IMR-90 (cell line): ENCODE measurements around the gene FUT7. TPM values are rescaled to one million over a fixed set of nuclear protein-coding genes. Genes with fewer than 3 reads are reported as not detected.

Source experiments
- ATAC-seq: fragments of 200-7000 bp; cut with Tn5 transposase; 2 replicates; pipeline ENCODE4 v1.9.1; 2020; ENCODE audit warnings: low read depth, mild to moderate bottlenecking, moderate library complexity
- BruUV-seq: library from RNA; stranded (reverse); fragments of 400-500 nt; replicated peaks from 2 replicates; lab custom pipeline; 2021; lab: Mats Ljungman, UMichigan
- CTCF ChIA-PET: fragments of 300-600 bp; formaldehyde crosslinking; extraction: SDS; loops from one replicate; lab custom pipeline; 2021; ENCODE audit warnings: antibody characterized with exemption; lab: Yijun Ruan, JAX
- POLR2A ChIA-PET: fragments of 300-600 bp; sonication (Branson Sonifier 250); formaldehyde crosslinking; loops from one replicate; lab custom pipeline; 2022; ENCODE audit warnings: antibody characterized with exemption; ENCODE audit not compliant: unreplicated experiment; lab: Charles Lee
- DNase-seq: peaks from one replicate; pipeline ENCODE4 v3.0.0; 2013
- H2AFZ ChIP-seq: replicated peaks from 2 replicates; pipeline ENCODE3; 2013; ENCODE audit warnings: low read length, mild to moderate bottlenecking; ENCODE audit not compliant: poor library complexity
- H2AK5ac ChIP-seq: 2 replicates; pipeline ENCODE4 v1.6.1; 2013; ENCODE audit warnings: low read depth, low read length, inconsistent platforms
- H2AK9ac ChIP-seq: replicated peaks from 2 replicates; pipeline ENCODE3; 2013; ENCODE audit warnings: mild to moderate bottlenecking, low read depth, low read length, moderate library complexity; ENCODE audit not compliant: poor library complexity
- H2BK120ac ChIP-seq: 2 replicates; pipeline ENCODE4 v1.6.1; 2013; ENCODE audit warnings: low read depth, low read length, inconsistent platforms
- H2BK15ac ChIP-seq: 3 replicates; pipeline ENCODE4 v1.6.1; 2013; ENCODE audit warnings: low read depth, low read length, inconsistent platforms
- H2BK20ac ChIP-seq: 2 replicates; pipeline ENCODE4 v1.6.1; 2013; ENCODE audit warnings: low read depth, mild to moderate bottlenecking, inconsistent platforms, low read length, moderate library complexity
- H2BK5ac ChIP-seq: 2 replicates; pipeline ENCODE4 v1.6.1; 2013; ENCODE audit warnings: mild to moderate bottlenecking, low read depth, low read length, inconsistent platforms; ENCODE audit not compliant: poor library complexity, severe bottlenecking
- H3K14ac ChIP-seq: replicated peaks from 2 replicates; pipeline ENCODE4 v1.6.1; 2013; ENCODE audit warnings: low read depth, low read length, inconsistent platforms
- H3K18ac ChIP-seq: 2 replicates; pipeline ENCODE4 v1.6.1; 2013; ENCODE audit warnings: low read depth, low read length, control low read depth
- H3K23ac ChIP-seq: 2 replicates; pipeline ENCODE4 v1.6.1; 2013; ENCODE audit warnings: low read depth, low read length, inconsistent platforms
- H3K27ac ChIP-seq: 2 replicates; pipeline ENCODE4 v1.5.1; 2013; ENCODE audit warnings: mild to moderate bottlenecking, control low read depth, low read length; ENCODE audit not compliant: insufficient read depth
- H3K27me3 ChIP-seq: 2 replicates; pipeline ENCODE4 v1.6.1; 2013; ENCODE audit warnings: low read length; ENCODE audit not compliant: control insufficient read depth, insufficient read depth
- H3K36me3 ChIP-seq: 2 replicates; pipeline ENCODE4 v1.6.1; 2013; ENCODE audit warnings: low read length, mixed read lengths; ENCODE audit not compliant: control insufficient read depth, insufficient read depth
- H3K4ac ChIP-seq: 2 replicates; pipeline ENCODE4 v1.6.1; 2013; ENCODE audit warnings: low read depth, low read length, inconsistent platforms
- H3K4me1 ChIP-seq: 2 replicates; pipeline ENCODE4 v1.6.1; 2013; ENCODE audit warnings: low read length, mixed read lengths; ENCODE audit not compliant: control insufficient read depth, insufficient read depth
- H3K4me2 ChIP-seq: 2 replicates; pipeline ENCODE4 v1.6.1; 2013; ENCODE audit warnings: low read depth, mild to moderate bottlenecking, control low read depth, low read length, moderate library complexity
- H3K4me3 ChIP-seq: 2 replicates; pipeline ENCODE4 v1.5.1; 2013; ENCODE audit warnings: low read depth, mild to moderate bottlenecking, control low read depth, low read length, moderate library complexity; ENCODE audit not compliant: insufficient read depth
- H3K56ac ChIP-seq: 2 replicates; pipeline ENCODE4 v1.6.1; 2013; ENCODE audit warnings: low read length, inconsistent platforms; ENCODE audit not compliant: insufficient read depth; ENCODE audit errors: extremely low read depth
- H3K79me1 ChIP-seq, 2 experiments: 2 replicates each; pipeline ENCODE4 v1.6.1; 2013; ENCODE audit warnings: low read length in 2 of 2, inconsistent platforms in 1 of 2, low read depth in 1 of 2
- H3K9ac ChIP-seq: 2 replicates; pipeline ENCODE4 v1.6.1; 2013; ENCODE audit warnings: low read depth, low read length, control low read depth
- H3K9me1 ChIP-seq: 2 replicates; pipeline ENCODE4 v1.6.1; 2013; ENCODE audit warnings: low read length, inconsistent platforms; ENCODE audit not compliant: insufficient read depth
- H3K9me3 ChIP-seq: 2 replicates; pipeline ENCODE4 v1.6.1; 2013; ENCODE audit warnings: low read length; ENCODE audit not compliant: control insufficient read depth, insufficient read depth
- H4K20me1 ChIP-seq: 2 replicates; pipeline ENCODE4 v1.6.1; 2013; ENCODE audit warnings: low read length, inconsistent platforms; ENCODE audit not compliant: insufficient read depth
- H4K5ac ChIP-seq: 2 replicates; pipeline ENCODE4 v1.6.1; 2013; ENCODE audit warnings: mild to moderate bottlenecking, low read depth, low read length, control low read depth
- H4K8ac ChIP-seq, 2 experiments: 2 replicates each; pipeline ENCODE4 v1.6.1; 2013; ENCODE audit warnings: low read depth in 2 of 2, low read length in 2 of 2, control low read depth in 1 of 2, inconsistent platforms in 1 of 2
- H4K91ac ChIP-seq: 2 replicates; pipeline ENCODE4 v1.6.1; 2013; ENCODE audit warnings: low read depth, low read length, inconsistent platforms; ENCODE audit not compliant: insufficient read depth
- BHLHE40 ChIP-seq: fragments of 150-350 bp; IDR thresholded peaks from 2 replicates; pipeline ENCODE4 v1.6.1; 2016; ENCODE audit warnings: mild to moderate bottlenecking, low read depth, low read length
- CHD1 ChIP-seq: IDR thresholded peaks from 2 replicates; pipeline ENCODE4 v1.6.1; 2012; ENCODE audit warnings: low read depth, low read length, improper control_type of control experiment
- MAFK ChIP-seq: IDR thresholded peaks from 2 replicates; pipeline ENCODE4 v1.6.1; 2012; ENCODE audit warnings: low read depth, low read length, improper control_type of control experiment
- POLR2A ChIP-seq: IDR thresholded peaks from 2 replicates; pipeline ENCODE4 v1.6.1; 2012; ENCODE audit warnings: mild to moderate bottlenecking, low read depth, low read length
- SMC3 ChIP-seq: fragments of 150-350 bp; IDR thresholded peaks from 2 replicates; pipeline ENCODE4 v1.6.1; 2016; ENCODE audit warnings: low read depth, mild to moderate bottlenecking, antibody characterized with exemption, low read length, moderate library complexity
- WGBS, 2 experiments: methylation state at CpG; one replicate each; pipeline versions ENCODE4 v1.1.5 to v1.1.7; 2013; ENCODE audit warnings: missing lambda C conversion rate in 2 of 2; ENCODE audit not compliant: insufficient read length in 1 of 2; ENCODE audit errors: extremely low coverage in 2 of 2; 5-methylcytosine and 5-hydroxymethylcytosine counted together
- dilution Hi-C: fragments of 300-500 bp; cut with HindIII; formaldehyde crosslinking; loops from one replicate; pipeline ENCODE4 v1.14.3; 2018; ENCODE audit warnings: low sequenced_read_pairs; ENCODE audit not compliant: unreplicated experiment
- in situ Hi-C: fragments of 300-500 bp; cut with MboI; formaldehyde crosslinking; loops from 3 replicates; pipeline ENCODE4 v1.14.3; 2019; ENCODE audit warnings: low sequenced_read_pairs, inconsistent platforms, mixed read lengths
- intact Hi-C: fragments of 100-400 bp; cut with micrococcal nuclease; formaldehyde crosslinking; loops from 2 replicates; pipeline ENCODE4 v1.10.0; 2022
- polyA plus RNA-seq, 3 experiments: library from polyadenylated mRNA; depleted of rRNA; stranded (reverse); fragments of >200 nt; gene quantifications; 2 replicates each; pipeline ENCODE4 v1.2.3, GENCODE V29; 2012; ENCODE audit warnings: low replicate concordance in 1 of 3
- total RNA-seq: library from RNA; depleted of rRNA; stranded (reverse); fragments of >200 nt; gene quantifications from 2 replicates; pipeline ENCODE4 v1.2.3, GENCODE V29; 2012
- TF ChIP-seq, protein P1 (sequence below): conservative IDR thresholded peaks from 2 replicates; pipeline ENCODE4 v1.5.1; 2012; ENCODE audit warnings: mild to moderate bottlenecking, low read depth, low read length, improper control_type of control experiment
- TF ChIP-seq, protein P2 (sequence below): fragments of 150-350 bp; IDR thresholded peaks from 2 replicates; pipeline ENCODE4 v1.6.1; 2016; ENCODE audit warnings: low read depth, mild to moderate bottlenecking, low read length, moderate library complexity, borderline replicate concordance

The FUT7 gene
- total and polyA plus RNA-seq, 2 of the 4 experiments (the other 2 are of a cell fraction) = not detected

DNA sequence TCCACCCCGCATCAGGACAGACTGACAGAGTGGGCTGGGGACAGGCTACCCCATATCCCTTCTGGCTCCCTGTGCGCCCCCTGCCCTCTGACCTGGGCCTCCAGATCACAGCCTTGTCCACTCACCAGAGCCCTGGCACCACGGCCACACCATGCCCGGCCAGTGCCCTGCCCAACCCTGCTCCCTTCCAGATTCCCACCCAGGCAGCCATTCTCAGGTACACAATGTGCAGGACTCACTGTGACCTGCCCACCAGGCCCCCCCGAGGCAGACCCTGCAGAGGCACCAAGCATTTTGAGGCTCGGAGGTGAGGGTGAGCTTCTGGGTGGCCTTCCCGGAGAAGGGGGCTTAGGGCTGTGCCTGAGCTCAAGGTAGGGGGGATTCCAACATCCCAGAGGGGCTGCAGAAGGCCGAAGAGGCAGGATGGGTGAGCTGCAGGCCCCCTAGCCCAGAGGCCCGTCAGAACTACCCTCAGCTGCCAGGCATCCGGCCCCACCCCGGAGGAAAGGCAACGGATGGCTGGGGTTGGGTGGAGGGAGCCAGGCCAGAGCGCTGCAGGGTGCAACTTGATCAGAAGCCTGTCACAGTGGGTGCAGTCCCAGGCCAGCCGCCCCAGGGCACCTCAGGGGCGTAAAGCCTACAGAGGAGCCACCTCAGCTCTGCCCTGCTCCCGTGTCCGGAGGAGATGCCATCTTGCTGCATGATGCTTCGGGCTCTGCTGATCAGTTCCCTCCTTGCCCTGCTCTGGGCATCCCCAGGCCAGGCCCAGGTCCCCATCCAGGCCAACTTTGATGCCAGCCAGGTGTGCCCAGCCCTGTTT lies 49.4 kb downstream of the FUT7 start, which contains the start of gene LCNL1:
TSS of gene LCNL1 (plus strand) at position 762 of the 820 bp plus-strand sequence. CDS start 594 bp downstream, outside the sequence.
- no TSS peak for BruUV-seq
- TF ChIP-seq MAFK (no peak), SMC3 (no peak), CHD1 (no peak), POLR2A (no peak), BHLHE40 (no peak)
- TF ChIP-seq, protein P1, sequence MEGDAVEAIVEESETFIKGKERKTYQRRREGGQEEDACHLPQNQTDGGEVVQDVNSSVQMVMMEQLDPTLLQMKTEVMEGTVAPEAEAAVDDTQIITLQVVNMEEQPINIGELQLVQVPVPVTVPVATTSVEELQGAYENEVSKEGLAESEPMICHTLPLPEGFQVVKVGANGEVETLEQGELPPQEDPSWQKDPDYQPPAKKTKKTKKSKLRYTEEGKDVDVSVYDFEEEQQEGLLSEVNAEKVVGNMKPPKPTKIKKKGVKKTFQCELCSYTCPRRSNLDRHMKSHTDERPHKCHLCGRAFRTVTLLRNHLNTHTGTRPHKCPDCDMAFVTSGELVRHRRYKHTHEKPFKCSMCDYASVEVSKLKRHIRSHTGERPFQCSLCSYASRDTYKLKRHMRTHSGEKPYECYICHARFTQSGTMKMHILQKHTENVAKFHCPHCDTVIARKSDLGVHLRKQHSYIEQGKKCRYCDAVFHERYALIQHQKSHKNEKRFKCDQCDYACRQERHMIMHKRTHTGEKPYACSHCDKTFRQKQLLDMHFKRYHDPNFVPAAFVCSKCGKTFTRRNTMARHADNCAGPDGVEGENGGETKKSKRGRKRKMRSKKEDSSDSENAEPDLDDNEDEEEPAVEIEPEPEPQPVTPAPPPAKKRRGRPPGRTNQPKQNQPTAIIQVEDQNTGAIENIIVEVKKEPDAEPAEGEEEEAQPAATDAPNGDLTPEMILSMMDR = no peak
- TF ChIP-seq, protein P2, sequence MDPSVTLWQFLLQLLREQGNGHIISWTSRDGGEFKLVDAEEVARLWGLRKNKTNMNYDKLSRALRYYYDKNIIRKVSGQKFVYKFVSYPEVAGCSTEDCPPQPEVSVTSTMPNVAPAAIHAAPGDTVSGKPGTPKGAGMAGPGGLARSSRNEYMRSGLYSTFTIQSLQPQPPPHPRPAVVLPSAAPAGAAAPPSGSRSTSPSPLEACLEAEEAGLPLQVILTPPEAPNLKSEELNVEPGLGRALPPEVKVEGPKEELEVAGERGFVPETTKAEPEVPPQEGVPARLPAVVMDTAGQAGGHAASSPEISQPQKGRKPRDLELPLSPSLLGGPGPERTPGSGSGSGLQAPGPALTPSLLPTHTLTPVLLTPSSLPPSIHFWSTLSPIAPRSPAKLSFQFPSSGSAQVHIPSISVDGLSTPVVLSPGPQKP = no peak
- Histone ChIP-seq H3K56ac (no peak within 1 kb of the TSS), H2AK9ac (peak within 1 kb of the TSS; percentile 37), H2BK20ac (no peak within 1 kb of the TSS), H3K23ac (no peak within 1 kb of the TSS), H4K20me1 (no peaks in the 10 kb centered on the region), H3K27me3 (peaks cover 38% of the 10 kb centered on the region), H4K91ac (no peak within 1 kb of the TSS), H3K9ac (no peak within 1 kb of the TSS), H3K14ac (no peak within 1 kb of the TSS), H3K36me3 (no peaks in the 10 kb centered on the region), H3K4me3 (no peak within 1 kb of the TSS), H3K27ac (no peak within 1 kb of the TSS), H2BK120ac (no peak within 1 kb of the TSS), H3K4me1 (peaks cover 1% of the 10 kb centered on the region; the same call in 1 of the 2 replicates), H3K4me2 (no peak within 1 kb of the TSS), H2BK5ac (no peak within 1 kb of the TSS), H4K8ac (no peak within 1 kb of the TSS), H2AFZ (no peak within 1 kb of the TSS), H4K5ac (no peak within 1 kb of the TSS), H3K18ac (no peak within 1 kb of the TSS), H3K9me3 (no peaks in the 10 kb centered on the region), H2AK5ac (no peak within 1 kb of the TSS), H3K4ac (no peak within 1 kb of the TSS), H2BK15ac (no peak within 1 kb of the TSS), H3K9me1 (no peaks in the 10 kb centered on the region), H3K79me1 (no peaks in the 10 kb centered on the region)
- POLR2A ChIA-PET = no interaction called here
- dilution Hi-C loops = no loop called here
- DNase-seq (no peak), ATAC-seq (no peak)
- WGBS, 2 experiments = 81% methylated on average over 4 of the region's 18 CpGs; no CpG with 5 or more reads in 1 of the 2 experiments
- in situ Hi-C loops = no loop called here
- CTCF ChIA-PET = interaction anchor here (1.2 kb wide), 1 partner anchor 34 kb away, joined by 4 read pairs; no protein-coding TSS in a partner anchor
- intact Hi-C loops = no loop called here
